HCT116 (cell line): Measurements from ENCODE around the gene TFCP2L1. TPM values are rescaled to one million over a fixed set of nuclear protein-coding genes. Genes with fewer than 3 reads are reported as not detected.

ENCODE experiments used
- ATAC-seq: fragments of 200-7000 bp; cut with Tn5 transposase; 2 replicates; pipeline ENCODE4 v1.9.1; 2020; ENCODE audit warnings: mild to moderate bottlenecking, moderate library complexity
- BruUV-seq: library from RNA; stranded (reverse); fragments of 400-500 nt; replicated peaks from 2 replicates; lab custom pipeline; 2021; lab: Mats Ljungman, UMichigan
- CTCF ChIA-PET: fragments of 300-600 bp; sonication (Branson Sonifier 250); formaldehyde crosslinking; loops from one replicate; lab custom pipeline; 2021; ENCODE audit warnings: antibody characterized with exemption; lab: Charles Lee
- POLR2A ChIA-PET: fragments of 300-600, 350-600 bp; sonication (Branson Sonifier 250); formaldehyde crosslinking; loops from one replicate; lab custom pipeline; 2021; ENCODE audit warnings: antibody characterized with exemption; lab: Charles Lee
- RAD21 ChIA-PET, 2 experiments: fragments of 300-600 bp; sonication (Branson Sonifier 250); formaldehyde crosslinking; loops; one replicate each; lab custom pipeline; 2023; ENCODE audit warnings: low total read pairs in 2 of 2; ENCODE audit not compliant: uncharacterized antibody in 2 of 2, unreplicated experiment in 2 of 2, low non-redundant PET in 1 of 2; lab: Charles Lee
- DNase-seq: peaks from one replicate; pipeline ENCODE4 v3.0.0-alpha.2; 2010; ENCODE audit warnings: low read depth, low spot score
- H2AFZ ChIP-seq: fragments of 200-600 bp; shearing (Covaris generic), sonication (generic); 2 replicates; pipeline ENCODE4 v1.6.1; 2017; ENCODE audit warnings: low read depth, mixed run types, mixed read lengths, antibody characterized with exemption, low read length; ENCODE audit not compliant: poor library complexity, severe bottlenecking
- H3K27ac ChIP-seq: 2 replicates; pipeline ENCODE4 v1.5.1; 2012; ENCODE audit warnings: low read depth, low read length
- H3K27me3 ChIP-seq: fragments of 200-600 bp; sonication (generic); 2 replicates; pipeline ENCODE4 v1.6.1; 2016; ENCODE audit warnings: mixed run types, low read length, mixed read lengths; ENCODE audit not compliant: insufficient read depth
- H3K36me3 ChIP-seq, 2 experiments: fragments of 200-500 bp in 1 of 2; fragments of 200-600 bp in 1 of 2; sonication (Bioruptor generic) in 1 of 2; sonication (generic) in 1 of 2; 2 replicates each; pipeline versions ENCODE4 v1.5.1 to v1.6.1; 2014 to 2016; ENCODE audit warnings: low read length in 2 of 2, inconsistent platforms in 1 of 2, mixed read lengths in 1 of 2, mixed run types in 1 of 2; ENCODE audit not compliant: insufficient read depth in 2 of 2, control insufficient read depth in 1 of 2
- H3K4me1 ChIP-seq, 2 experiments: fragments of 200-600 bp in 1 of 2; sonication (generic) in 1 of 2; 2 replicates each; pipeline versions ENCODE4 v1.5.1 to v1.6.1; 2012 to 2017; ENCODE audit warnings: low read length in 2 of 2, inconsistent platforms in 1 of 2, mild to moderate bottlenecking in 1 of 2, mixed read lengths in 1 of 2, mixed run types in 1 of 2, moderate library complexity in 1 of 2; ENCODE audit not compliant: insufficient read depth in 2 of 2, control insufficient read depth in 1 of 2
- H3K4me2 ChIP-seq: fragments of 200-600 bp; sonication (generic); 2 replicates; pipeline ENCODE4 v1.6.1; 2017; ENCODE audit warnings: mixed run types, low read length, mixed read lengths
- H3K4me3 ChIP-seq, 2 experiments: fragments of 200-600 bp in 1 of 2; sonication (generic) in 1 of 2; replicated peaks in 1 of 2; 2 replicates each; pipeline ENCODE4 v1.5.1; 2011 to 2016; ENCODE audit warnings: low read length in 2 of 2, control low read depth in 1 of 2, low read depth in 1 of 2, mild to moderate bottlenecking in 1 of 2, mixed read lengths in 1 of 2, mixed run types in 1 of 2
- H3K79me2 ChIP-seq: fragments of 200-600 bp; sonication (generic); 2 replicates; pipeline ENCODE4 v1.6.1; 2017; ENCODE audit warnings: mild to moderate bottlenecking, mixed run types, low read length, moderate library complexity, mixed read lengths; ENCODE audit not compliant: insufficient read depth
- H3K9ac ChIP-seq: fragments of 200-600 bp; sonication (generic); 2 replicates; pipeline ENCODE4 v1.6.1; 2016; ENCODE audit warnings: low read length, mixed read lengths
- H3K9me2 ChIP-seq: fragments of 200-600 bp; sonication (generic), shearing (Covaris generic); 2 replicates; pipeline ENCODE4 v1.6.1; 2017; ENCODE audit warnings: mixed run types, mild to moderate bottlenecking, moderate library complexity; ENCODE audit not compliant: insufficient read depth
- H3K9me3 ChIP-seq, 2 experiments: fragments of 200-500 bp in 1 of 2; fragments of 200-600 bp in 1 of 2; sonication (Bioruptor generic) in 1 of 2; sonication (generic) in 1 of 2; 2 replicates each; pipeline ENCODE4 v1.6.1; 2014 to 2017; ENCODE audit warnings: low read length in 2 of 2, mixed read lengths in 2 of 2, inconsistent platforms in 1 of 2, low read depth in 1 of 2, mild to moderate bottlenecking in 1 of 2, mixed run types in 1 of 2, moderate library complexity in 1 of 2; ENCODE audit not compliant: control insufficient read depth in 1 of 2, insufficient read depth in 1 of 2
- H4K20me1 ChIP-seq: fragments of 200-600 bp; sonication (generic), shearing (Covaris generic); 2 replicates; pipeline ENCODE4 v1.6.1; 2017; ENCODE audit warnings: mixed run types, mild to moderate bottlenecking, moderate library complexity; ENCODE audit not compliant: insufficient read depth
- ATF3 ChIP-seq: IDR thresholded peaks from 2 replicates; pipeline ENCODE4 v1.6.1; 2012
- EZH2 ChIP-seq: fragments of 200-600 bp; sonication (generic); IDR thresholded peaks from 2 replicates; pipeline ENCODE4 v1.6.1; 2017; ENCODE audit warnings: antibody characterized with exemption, mixed run types
- POLR2AphosphoS5 ChIP-seq: IDR thresholded peaks from 2 replicates; pipeline ENCODE4 v1.6.1; 2011; ENCODE audit warnings: mild to moderate bottlenecking, low read depth, low read length, moderate library complexity
- ZBTB33 ChIP-seq: IDR thresholded peaks from 2 replicates; pipeline ENCODE4 v1.6.1; 2011; ENCODE audit warnings: mild to moderate bottlenecking, low read length, moderate library complexity; ENCODE audit not compliant: insufficient replicate concordance; ENCODE audit errors: extremely low read depth
- ZNF274 ChIP-seq: fragments of 200-500 bp; sonication (Bioruptor generic); IDR thresholded peaks from 2 replicates; pipeline ENCODE4 v1.6.1; 2014; ENCODE audit warnings: mild to moderate bottlenecking, low read depth, low read length, inconsistent platforms
- intact Hi-C: fragments of 100-400 bp; cut with micrococcal nuclease; formaldehyde crosslinking; loops from 2 replicates; pipeline ENCODE4 v1.10.0; 2022
- total RNA-seq: library from RNA; stranded (reverse); gene quantifications from one replicate; pipeline ENCODE4 v1.2.1, GENCODE V29; 2021; ENCODE audit not compliant: unreplicated experiment

TFCP2L1 gene
- total RNA-seq, 1 experiment from 2014 or later, result 8.4 TPM

GRCh38 chr2:121201796-121202195 lies 83.2 kb downstream of the TFCP2L1 start:
- CTCF ChIA-PET, result no interaction called here
- H3K27ac ChIP-seq, result no peak overlapping the region
- POLR2A ChIA-PET, result no interaction called here
- no TSS peak for BruUV-seq
- no peak for TF ChIP-seq ZBTB33
- no peak for TF ChIP-seq POLR2AphosphoS5
- TF ChIP-seq ATF3, result no peak
- TF ChIP-seq ZNF274, result no peak
- TF ChIP-seq EZH2, result no peak
- H3K4me1 ChIP-seq, result peaks cover 0 to 16% of the 10 kb centered on the region in 2 experiments; a peak in 2 of 4 replicates
- DNase-seq, result no peak
- no peak overlapping the region for H3K4me3 ChIP-seq
- no peaks in the 10 kb centered on the region for H3K79me2 ChIP-seq
- H3K36me3 ChIP-seq, result no peaks in the 10 kb centered on the region
- no peaks in the 10 kb centered on the region for H3K9me2 ChIP-seq
- H2AFZ ChIP-seq, result no peak overlapping the region
- RAD21 ChIA-PET, result no interaction called here
- no peaks in the 10 kb centered on the region for H3K9me3 ChIP-seq
- no peak overlapping the region for H3K4me2 ChIP-seq
- ATAC-seq, result no peak
- H4K20me1 ChIP-seq, result no peaks in the 10 kb centered on the region
- H3K9ac ChIP-seq, result no peak overlapping the region
- intact Hi-C loops, result no loop called here
- no peaks in the 10 kb centered on the region for H3K27me3 ChIP-seq
